ENCODE data around the gene SMYD3.

- TF ChIP-seq CTCF (IDR thresholded peaks at IDR 0.05; ENCODE audit: low read length) = no peak
- no peak for TF ChIP-seq EZH2phosphoT487 (IDR thresholded peaks at IDR 0.05; ENCODE audit: low read length)
Observed at GRCh38 chr1:246131095-246131494, 376.0 kb downstream of the SMYD3 start.
